Neural cell (in vitro differentiated cells): Measurements from ENCODE around the gene BIRC2. TPM values are rescaled to one million over a fixed set of nuclear protein-coding genes. Genes with fewer than 3 reads are reported as not detected.

Source experiments
- polyA plus RNA-seq: library from polyadenylated mRNA; depleted of rRNA; stranded (reverse); fragments of >200 nt; gene quantifications from 2 replicates; pipeline ENCODE4 v1.2.3, GENCODE V29; 2014
- small RNA-seq, 3 experiments: library from RNA; depleted of rRNA; stranded (forward); fragments of <200 nt; gene quantifications; one replicate each; pipeline ENCODE3, GENCODE V24; 2012

BIRC2 gene
- polyA plus RNA-seq, 1 donor from 2014 or later: 68.7 TPM

Small RNAs within 50 kb of the gene (small RNA-seq; reads per million reads assigned to genes)
- 0 reads per million in 3 experiments for gene AP000942.3
- 0 reads per million in 3 experiments for gene AP000942.4
- gene RNU6-952P: 0 reads per million in 3 experiments

Other genes with a start within 250 kb of the BIRC2 start
- gene YAP1, start 236.8 kb upstream of the BIRC2 start, polyA plus RNA-seq: 0.46 and 0.98 TPM in 2 replicates
- gene BIRC3, start 29.7 kb upstream of the BIRC2 start, polyA plus RNA-seq: not detected in 2 replicates
- gene TMEM123, start 105.6 kb downstream of the BIRC2 start, polyA plus RNA-seq: 6.5 and 7.7 TPM in 2 replicates
- not detected in 2 replicates for gene MMP7, start 183.5 kb downstream of the BIRC2 start, polyA plus RNA-seq